Hematopoietic multipotent progenitor cell treated with erythropoietin and hydrocortisone succinate and interleukin-3 and kit ligand, for 15 days (in vitro differentiated cells): ENCODE results near the gene TAS2R3.
A peak's percentile ranks its signal among the peaks of the same experiment; 100 is the strongest.

Experiments used
- DNase-seq: peaks from one replicate; pipeline ENCODE4 v3.0.0-alpha.2; 2015; ENCODE audit warnings: low spot score

The TAS2R3 gene

GRCh38 chr7:141785706-141786552 lies 22.0 kb downstream of the TAS2R3 start:
- DNase-seq: peak; percentile 54

DNA sequence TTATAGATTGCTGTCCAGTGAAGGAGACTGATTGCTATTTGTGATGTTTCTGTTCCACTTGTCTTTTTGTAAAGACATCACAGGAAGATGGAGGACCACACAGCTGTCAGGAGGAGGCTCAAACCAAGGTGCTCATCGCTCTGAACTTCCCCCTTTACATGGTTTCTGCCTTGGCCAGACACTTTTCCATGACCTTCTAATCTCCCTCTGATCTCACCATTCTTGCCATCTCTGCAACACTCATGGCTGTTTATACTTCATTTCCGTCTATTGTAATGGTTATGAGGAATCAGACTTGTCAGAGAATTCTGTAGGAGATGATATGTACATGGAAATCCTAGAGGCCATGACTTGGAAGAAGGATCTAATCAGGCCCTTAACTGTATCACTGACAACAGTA lies 24.4 kb downstream of the TAS2R3 start:
- DNase-seq: no peak

- no peak for DNase-seq
Measured at GRCh38 chr7:141789917-141790316, 26.0 kb downstream of the TAS2R3 start, which contains the start of gene TAS2R5. Gene TAS2R5 (plus strand): TSS chr7:141790217. CDS start chr7:141790362, 145 bp downstream.

DNA sequence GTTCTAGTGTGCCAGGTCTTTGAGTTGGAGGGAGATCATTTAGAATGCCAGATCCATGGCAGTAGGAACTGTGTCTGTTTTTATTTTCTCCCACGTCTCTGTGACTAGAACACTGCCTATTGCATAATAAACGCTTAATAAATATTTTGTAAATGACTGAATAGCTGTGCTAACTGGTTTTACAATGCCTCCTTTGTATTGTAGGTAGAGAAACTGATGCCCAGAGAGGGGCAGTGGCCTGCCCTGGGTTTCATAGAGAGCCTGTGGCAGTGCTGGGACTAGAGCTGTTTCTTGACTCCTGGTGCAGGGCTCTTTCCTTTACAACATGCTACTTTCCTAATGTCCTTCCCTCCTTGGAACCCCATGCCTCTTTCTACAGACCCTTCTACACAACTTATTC lies 28.6 kb downstream of the TAS2R3 start:
- DNase-seq: no peak
